Effector memory CD4-positive, alpha-beta T cell (primary cell): Measurements from ENCODE around the gene BRI3BP.
A peak's percentile ranks its signal among the peaks of the same experiment; 100 is the strongest.
"Not testable (repeated sequence)": the region's sequence is repeated elsewhere in the genome, so short reads cannot be mapped to it uniquely, and the experiment has no call there.

Experiments
- DNase-seq, 3 donors: peaks; one replicate each; pipeline ENCODE4 v3.0.0-alpha.2; 2020
- H3K27ac ChIP-seq: 2 replicates; pipeline ENCODE4 v1.7.0; 2013; ENCODE audit warnings: mild to moderate bottlenecking, low read length, moderate library complexity; ENCODE audit not compliant: insufficient read depth, poor library complexity, severe bottlenecking
- H3K27me3 ChIP-seq: replicated peaks from 2 replicates; pipeline ENCODE4 v1.7.0; 2013; ENCODE audit warnings: mild to moderate bottlenecking, low read length; ENCODE audit not compliant: insufficient read depth, control insufficient read depth, poor library complexity, severe bottlenecking
- H3K36me3 ChIP-seq: 2 replicates; pipeline ENCODE4 v1.7.0; 2013; ENCODE audit warnings: mild to moderate bottlenecking, low read length, moderate library complexity; ENCODE audit not compliant: control insufficient read depth, insufficient read depth
- H3K4me1 ChIP-seq: 2 replicates; pipeline ENCODE4 v1.7.0; 2013; ENCODE audit warnings: low read length, mild to moderate bottlenecking; ENCODE audit not compliant: control insufficient read depth, insufficient read depth, poor library complexity, severe bottlenecking
- H3K4me3 ChIP-seq: 2 replicates; pipeline ENCODE4 v1.7.0; 2013; ENCODE audit warnings: low read length, low read depth, mild to moderate bottlenecking; ENCODE audit not compliant: insufficient read depth, poor library complexity, severe bottlenecking
- H3K9me3 ChIP-seq: 2 replicates; pipeline ENCODE4 v1.7.0; 2013; ENCODE audit warnings: mild to moderate bottlenecking, low read length, moderate library complexity; ENCODE audit not compliant: control insufficient read depth

Gene BRI3BP

GRCh38 chr12:124972211-124972610 lies 21.2 kb upstream of the BRI3BP start:
- H3K36me3 ChIP-seq = peaks cover 70% of the 10 kb centered on the region
- H3K4me3 ChIP-seq = no peak overlapping the region
- no peaks in the 10 kb centered on the region for H3K4me1 ChIP-seq
- no peaks in the 10 kb centered on the region for H3K9me3 ChIP-seq
- H3K27ac ChIP-seq = no peak overlapping the region
- no peak for DNase-seq
- H3K27me3 ChIP-seq = no peaks in the 10 kb centered on the region

GRCh38 chr12:124975276-124975675 lies 18.2 kb upstream of the BRI3BP start:
- Histone ChIP-seq H3K4me1 (no peaks in the 10 kb centered on the region), H3K9me3 (no peaks in the 10 kb centered on the region), H3K4me3 (no peak overlapping the region), H3K27ac (no peak overlapping the region), H3K36me3 (peaks cover 72% of the 10 kb centered on the region), H3K27me3 (no peaks in the 10 kb centered on the region)
- no peak for DNase-seq

- H3K9me3 ChIP-seq = no peaks in the 10 kb centered on the region
- peaks cover 64% of the 10 kb centered on the region for H3K36me3 ChIP-seq
- H3K27ac ChIP-seq = no peak overlapping the region
- no peaks in the 10 kb centered on the region for H3K27me3 ChIP-seq
- DNase-seq = no peak
- H3K4me1 ChIP-seq = no peaks in the 10 kb centered on the region
- H3K4me3 ChIP-seq = no peak overlapping the region
Observed at GRCh38 chr12:124976999-124977398, 16.4 kb upstream of the BRI3BP start.

- Histone ChIP-seq H3K9me3 (no peaks in the 10 kb centered on the region), H3K4me3 (no peak overlapping the region), H3K27ac (no peak overlapping the region), H3K27me3 (no peaks in the 10 kb centered on the region), H3K36me3 (peaks cover 68% of the 10 kb centered on the region), H3K4me1 (no peaks in the 10 kb centered on the region)
- DNase-seq = no peak
Observed at GRCh38 chr12:124979568-124979967, 13.9 kb upstream of the BRI3BP start.

- peaks cover 70% of the 10 kb centered on the region for H3K36me3 ChIP-seq
Observed at GRCh38 chr12:124980098-124980892, 13.2 kb upstream of the BRI3BP start.

GRCh38 chr12:124986876-124987275 lies 6.6 kb upstream of the BRI3BP start:
- not testable (repeated sequence) for H3K9me3 ChIP-seq, H3K27ac ChIP-seq, H3K4me1 ChIP-seq, DNase-seq, H3K4me3 ChIP-seq, H3K27me3 ChIP-seq
- H3K36me3 ChIP-seq = peaks cover 22% of the 10 kb centered on the region

More at GRCh38 chr12:124980098-124980892, 13.2 kb upstream of the BRI3BP start:
- Histone ChIP-seq H3K27ac (no peak overlapping the region), H3K27me3 (no peaks in the 10 kb centered on the region), H3K4me1 (no peaks in the 10 kb centered on the region), H3K4me3 (no peak overlapping the region), H3K9me3 (no peaks in the 10 kb centered on the region)
- DNase-seq = no peak

GRCh38 chr12:124992874-124993625 lies 395 bp upstream of the BRI3BP start:
- no peaks in the 10 kb centered on the region for H3K9me3 ChIP-seq
- no peaks in the 10 kb centered on the region for H3K36me3 ChIP-seq
- peak overlapping the region; percentile 70 for H3K4me3 ChIP-seq
- H3K4me1 ChIP-seq = peaks cover 22% of the 10 kb centered on the region
- H3K27me3 ChIP-seq = no peaks in the 10 kb centered on the region
- peak; percentile 68 to 78 (median 71) for DNase-seq
- H3K27ac ChIP-seq = peak overlapping the region; percentile 69

- Histone ChIP-seq H3K36me3 (no peaks in the 10 kb centered on the region), H3K9me3 (no peaks in the 10 kb centered on the region), H3K27ac (no peak overlapping the region), H3K4me3 (peak overlapping the region; percentile 65), H3K27me3 (no peaks in the 10 kb centered on the region), H3K4me1 (peaks cover 16% of the 10 kb centered on the region)
- DNase-seq = no peak
Observed at GRCh38 chr12:124994437-124994975, 1.1 kb downstream of the BRI3BP start.

- H3K4me1 ChIP-seq = peaks cover 16% of the 10 kb centered on the region
- peak overlapping the region; percentile 65 for H3K4me3 ChIP-seq
- H3K36me3 ChIP-seq = no peaks in the 10 kb centered on the region
- no peak for DNase-seq
- no peaks in the 10 kb centered on the region for H3K27me3 ChIP-seq
- no peak overlapping the region for H3K27ac ChIP-seq
- H3K9me3 ChIP-seq = no peaks in the 10 kb centered on the region
Observed at GRCh38 chr12:124995200-124995961, 1.9 kb downstream of the BRI3BP start.
